Neural progenitor cell (in vitro differentiated cells): ENCODE measurements around the gene SLC29A1. TPM values are rescaled to one million over a fixed set of nuclear protein-coding genes. Genes with fewer than 3 reads are reported as not detected.

ENCODE experiments used
- DNase-seq: peaks from one replicate; pipeline ENCODE4 v3.0.0-alpha.2; 2016; ENCODE audit warnings: low spot score
- H2AFZ ChIP-seq: fragments of 200-600 bp; sonication (generic); replicated peaks from 2 replicates; pipeline ENCODE4 v1.6.1; 2016; ENCODE audit warnings: antibody characterized with exemption
- H3F3A ChIP-seq: fragments of 200-600 bp; sonication (generic); 2 replicates; pipeline ENCODE4 v1.6.1; 2016; ENCODE audit warnings: antibody characterized with exemption, low read depth
- H3K27ac ChIP-seq: fragments of 200-600 bp; sonication (generic); 2 replicates; pipeline ENCODE4 v1.5.1; 2016; ENCODE audit warnings: mild to moderate bottlenecking
- H3K27me3 ChIP-seq: fragments of 200-600 bp; sonication (generic); 2 replicates; pipeline ENCODE4 v1.6.1; 2016; ENCODE audit warnings: mild to moderate bottlenecking, moderate library complexity
- H3K36me3 ChIP-seq: fragments of 200-600 bp; sonication (generic); 2 replicates; pipeline ENCODE4 v1.5.1; 2016
- H3K4me1 ChIP-seq: fragments of 200-600 bp; sonication (generic); 2 replicates; pipeline ENCODE4 v1.6.1; 2016; ENCODE audit warnings: mixed run types
- H3K4me2 ChIP-seq: fragments of 200-600 bp; sonication (generic); 2 replicates; pipeline ENCODE4 v1.6.1; 2016
- H3K4me3 ChIP-seq: fragments of 200-600 bp; sonication (generic); 2 replicates; pipeline ENCODE4 v1.5.1; 2016
- H3K79me2 ChIP-seq: fragments of 200-600 bp; sonication (generic); 2 replicates; pipeline ENCODE4 v1.6.1; 2016; ENCODE audit warnings: low read depth
- H3K9ac ChIP-seq: fragments of 200-600 bp; sonication (generic); 2 replicates; pipeline ENCODE4 v1.6.1; 2016
- H3K9me3 ChIP-seq: fragments of 200-600 bp; sonication (generic); 2 replicates; pipeline ENCODE4 v1.5.1; 2016; ENCODE audit warnings: low read depth
- H4K20me1 ChIP-seq: fragments of 200-600 bp; sonication (generic); 2 replicates; pipeline ENCODE4 v1.6.1; 2016; ENCODE audit warnings: low read depth
- H3K27ac Mint-ChIP-seq: 3 replicates; pipeline ENCODE4 v1.8.0; 2021; ENCODE audit warnings: mixed read lengths
- H3K27me3 Mint-ChIP-seq: 2 replicates; pipeline ENCODE4 v1.8.0; 2022; ENCODE audit warnings: low read depth, mild to moderate bottlenecking, inconsistent platforms, moderate library complexity, mixed read lengths; ENCODE audit not compliant: insufficient read depth
- H3K36me3 Mint-ChIP-seq: 3 replicates; pipeline ENCODE4 v1.8.0; 2021; ENCODE audit warnings: mixed read lengths
- H3K4me1 Mint-ChIP-seq: 3 replicates; pipeline ENCODE4 v1.8.0; 2021; ENCODE audit warnings: mixed read lengths
- H3K4me3 Mint-ChIP-seq: 3 replicates; pipeline ENCODE4 v1.8.0; 2021; ENCODE audit warnings: mild to moderate bottlenecking, moderate library complexity, mixed read lengths
- H3K9me3 Mint-ChIP-seq: 3 replicates; pipeline ENCODE4 v1.8.0; 2020; ENCODE audit warnings: mixed read lengths
- EZH2 ChIP-seq: fragments of 200-600 bp; sonication (generic); IDR thresholded peaks from 2 replicates; pipeline ENCODE4 v1.6.1; 2017; ENCODE audit warnings: antibody characterized with exemption, mild to moderate bottlenecking, moderate library complexity
- EZH2phosphoT487 ChIP-seq: fragments of 200-600 bp; sonication (generic); IDR thresholded peaks from 2 replicates; pipeline ENCODE4 v1.6.1; 2017; ENCODE audit warnings: antibody characterized with exemption
- total RNA-seq: library from RNA; depleted of rRNA; stranded (reverse); fragments of >200 nt; gene quantifications from 2 replicates; pipeline ENCODE4 v1.2.3, GENCODE V29; 2015; ENCODE audit warnings: low replicate concordance
- TF ChIP-seq, protein P1 (sequence below): fragments of 200-600 bp; sonication (generic); IDR thresholded peaks from 2 replicates; pipeline ENCODE4 v1.5.1; 2017; ENCODE audit warnings: antibody characterized with exemption, mild to moderate bottlenecking

Gene SLC29A1
- total RNA-seq, 1 donor from 2014 or later = 34.8 TPM

- Mint-ChIP-seq H3K36me3 (no peaks in the 10 kb centered on the region), H3K27me3 (no peaks in the 10 kb centered on the region), H3K9me3 (no peaks in the 10 kb centered on the region), H3K27ac (no peak overlapping the region), H3K4me1 (peaks cover 46% of the 10 kb centered on the region), H3K4me3 (peak overlapping the region; percentile 93)
- H4K20me1 ChIP-seq = peaks cover 10% of the 10 kb centered on the region
- H3K27me3 ChIP-seq = no peaks in the 10 kb centered on the region
- peaks cover 12% of the 10 kb centered on the region for H3F3A ChIP-seq
- peaks cover 25% of the 10 kb centered on the region for H3K4me1 ChIP-seq
- no peak overlapping the region for H2AFZ ChIP-seq
- H3K27ac ChIP-seq = no peak overlapping the region
- H3K9me3 ChIP-seq = no peaks in the 10 kb centered on the region
- peak overlapping the region; percentile 3 for H3K9ac ChIP-seq
- peak overlapping the region; percentile 83 for H3K4me2 ChIP-seq
- no peak for TF ChIP-seq EZH2phosphoT487
- TF ChIP-seq, protein P1, sequence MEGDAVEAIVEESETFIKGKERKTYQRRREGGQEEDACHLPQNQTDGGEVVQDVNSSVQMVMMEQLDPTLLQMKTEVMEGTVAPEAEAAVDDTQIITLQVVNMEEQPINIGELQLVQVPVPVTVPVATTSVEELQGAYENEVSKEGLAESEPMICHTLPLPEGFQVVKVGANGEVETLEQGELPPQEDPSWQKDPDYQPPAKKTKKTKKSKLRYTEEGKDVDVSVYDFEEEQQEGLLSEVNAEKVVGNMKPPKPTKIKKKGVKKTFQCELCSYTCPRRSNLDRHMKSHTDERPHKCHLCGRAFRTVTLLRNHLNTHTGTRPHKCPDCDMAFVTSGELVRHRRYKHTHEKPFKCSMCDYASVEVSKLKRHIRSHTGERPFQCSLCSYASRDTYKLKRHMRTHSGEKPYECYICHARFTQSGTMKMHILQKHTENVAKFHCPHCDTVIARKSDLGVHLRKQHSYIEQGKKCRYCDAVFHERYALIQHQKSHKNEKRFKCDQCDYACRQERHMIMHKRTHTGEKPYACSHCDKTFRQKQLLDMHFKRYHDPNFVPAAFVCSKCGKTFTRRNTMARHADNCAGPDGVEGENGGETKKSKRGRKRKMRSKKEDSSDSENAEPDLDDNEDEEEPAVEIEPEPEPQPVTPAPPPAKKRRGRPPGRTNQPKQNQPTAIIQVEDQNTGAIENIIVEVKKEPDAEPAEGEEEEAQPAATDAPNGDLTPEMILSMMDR = no peak
- TF ChIP-seq EZH2 = no peak
- peak overlapping the region; percentile 73 for H3K4me3 ChIP-seq
- H3K36me3 ChIP-seq = no peaks in the 10 kb centered on the region
- peaks cover 14% of the 10 kb centered on the region for H3K79me2 ChIP-seq
- DNase-seq = no peak
These were observed 40.1 kb downstream of the SLC29A1 start for GRCh38 chr6:44263354-44264100.

DNA sequence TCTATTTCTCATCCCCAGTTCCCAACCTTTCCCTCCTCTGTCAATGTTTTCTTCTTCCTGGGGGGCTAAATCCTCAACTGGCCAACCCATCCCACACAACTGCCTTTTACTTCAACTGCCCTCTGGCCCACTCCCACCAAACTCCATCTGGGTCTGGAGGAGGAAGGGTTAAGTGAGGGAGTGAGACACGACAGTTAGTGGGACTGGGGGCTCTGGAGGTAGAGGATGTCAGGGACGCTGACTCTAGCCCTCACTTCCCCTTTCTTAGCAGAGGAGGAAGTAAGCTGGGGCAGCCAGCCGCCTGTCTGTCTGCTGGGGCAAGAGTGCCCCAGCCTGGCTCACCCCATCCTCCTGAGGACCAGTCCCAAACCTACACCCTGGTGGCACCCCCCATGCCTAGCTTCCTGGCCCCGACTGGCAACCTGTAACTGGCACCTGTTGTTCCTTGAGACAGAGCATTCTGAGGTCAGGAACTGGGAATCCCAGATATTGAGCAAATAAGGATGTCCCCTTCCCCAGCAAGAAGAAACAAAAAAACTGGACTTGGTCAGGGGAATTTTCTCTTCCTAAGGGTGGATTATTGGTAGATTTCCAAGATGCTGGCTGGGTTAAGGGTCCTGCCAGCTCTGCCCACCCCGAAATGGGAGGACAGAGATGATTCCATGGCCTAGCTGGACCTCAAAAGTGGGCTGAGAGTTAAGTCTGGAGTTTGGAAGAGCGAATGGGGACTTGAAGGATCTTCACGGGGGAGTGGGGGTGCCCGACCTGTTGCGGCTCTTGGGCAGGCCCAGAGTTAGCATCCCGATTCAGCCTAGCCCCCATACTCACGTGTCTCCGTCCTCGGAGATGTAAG lies 41.0 kb downstream of the SLC29A1 start:
- no peak for TF ChIP-seq EZH2
- TF ChIP-seq EZH2phosphoT487 = no peak
- TF ChIP-seq, protein P1 = no peak
- Histone ChIP-seq H3K4me1 (peaks cover 33% of the 10 kb centered on the region), H2AFZ (peak overlapping the region; percentile 64), H3K27me3 (peaks cover 7% of the 10 kb centered on the region), H3K4me3 (peak overlapping the region; percentile 73), H3K9me3 (no peaks in the 10 kb centered on the region), H4K20me1 (peaks cover 10% of the 10 kb centered on the region), H3K9ac (peak overlapping the region; percentile 56), H3K4me2 (peak overlapping the region; percentile 83), H3K27ac (no peak overlapping the region), H3K36me3 (no peaks in the 10 kb centered on the region), H3F3A (peaks cover 21% of the 10 kb centered on the region), H3K79me2 (peaks cover 14% of the 10 kb centered on the region)
- H3K27ac Mint-ChIP-seq = peak overlapping the region; percentile 84
- H3K9me3 Mint-ChIP-seq = no peaks in the 10 kb centered on the region
- H3K27me3 Mint-ChIP-seq = no peaks in the 10 kb centered on the region
- peaks cover 53% of the 10 kb centered on the region for H3K4me1 Mint-ChIP-seq
- H3K4me3 Mint-ChIP-seq = peak overlapping the region; percentile 93
- DNase-seq = no peak
- no peaks in the 10 kb centered on the region for H3K36me3 Mint-ChIP-seq

DNA sequence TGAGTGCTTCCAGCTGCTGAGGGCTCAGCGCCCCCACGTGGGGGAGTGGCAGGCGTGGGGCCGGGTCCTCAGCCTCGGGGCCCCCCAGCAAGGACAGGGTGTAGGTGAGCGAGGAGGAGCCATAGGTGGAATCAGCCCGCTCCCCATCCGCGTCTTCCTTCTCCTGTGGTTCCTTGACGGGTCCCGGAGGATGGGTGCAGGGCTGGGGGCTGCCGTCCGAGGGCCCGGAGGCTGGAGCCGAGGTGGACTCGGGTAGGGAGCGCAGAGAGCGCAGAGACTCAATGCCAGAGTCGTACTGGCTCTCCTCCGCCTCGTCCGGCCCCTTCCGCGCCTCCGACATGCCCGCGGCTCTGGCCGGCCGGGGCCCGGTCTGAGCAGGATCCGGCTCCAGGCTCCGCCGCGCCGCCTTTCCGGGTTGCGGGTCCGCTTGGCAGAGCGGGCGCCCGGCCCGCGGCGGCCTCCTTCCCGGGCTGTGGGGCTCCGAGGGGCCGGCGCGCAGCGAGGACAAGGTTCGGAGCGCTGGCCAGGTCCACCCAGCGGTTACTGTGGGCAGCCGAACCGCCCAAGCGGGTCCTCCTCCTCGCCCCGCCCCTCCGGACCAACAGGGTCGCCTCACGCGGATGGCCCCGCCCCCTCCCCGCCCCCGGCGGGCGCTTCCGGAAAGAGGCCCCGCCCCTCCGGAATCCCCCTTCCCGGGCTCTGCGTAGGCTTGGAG lies 41.8 kb downstream of the SLC29A1 start, which contains the start of gene NFKBIE:
Gene NFKBIE, minus strand, starts transcription at position 545 of the 715 bp plus-strand sequence. Its CDS starts 205 bp downstream, at position 340.
- H3K4me2 ChIP-seq = peak within 1 kb of the TSS; percentile 83
- DNase-seq = peak; percentile 96
- H3K9me3 ChIP-seq = no peaks in the 10 kb centered on the region
- peak within 1 kb of the TSS; percentile 84 for H3K27ac Mint-ChIP-seq
- no peaks in the 10 kb centered on the region for H3K9me3 Mint-ChIP-seq
- peaks cover 41% of the 10 kb centered on the region for H3K4me1 ChIP-seq
- H2AFZ ChIP-seq = peak within 1 kb of the TSS; percentile 64
- peak within 1 kb of the TSS; percentile 73 for H3K4me3 ChIP-seq
- H3K4me3 Mint-ChIP-seq = peak within 1 kb of the TSS; percentile 93
- H3K36me3 Mint-ChIP-seq = no peaks in the 10 kb centered on the region
- H3K9ac ChIP-seq = peak within 1 kb of the TSS; percentile 56
- peaks cover 15% of the 10 kb centered on the region for H3K27me3 ChIP-seq
- H3K79me2 ChIP-seq = peaks cover 14% of the 10 kb centered on the region
- H3K4me1 Mint-ChIP-seq = peaks cover 60% of the 10 kb centered on the region
- H3K36me3 ChIP-seq = no peaks in the 10 kb centered on the region
- H3F3A ChIP-seq = peaks cover 28% of the 10 kb centered on the region
- TF ChIP-seq, protein P1 = peak; percentile 40
- no peak for TF ChIP-seq EZH2
- peaks cover 10% of the 10 kb centered on the region for H4K20me1 ChIP-seq
- H3K27me3 Mint-ChIP-seq = peaks cover 2% of the 10 kb centered on the region
- H3K27ac ChIP-seq = no peak within 1 kb of the TSS
